ENCODE measurements around the gene SLC25A13. TPM values are rescaled to one million over a fixed set of nuclear protein-coding genes. Genes with fewer than 3 reads are reported as not detected.

SLC25A13 gene
- total and polyA plus RNA-seq, 9 of the 15 experiments (the other 6 are each of a cell fraction or from before 2014, with no cell fraction given), result 21.4 to 80.2 (median 58.7) TPM

DNA sequence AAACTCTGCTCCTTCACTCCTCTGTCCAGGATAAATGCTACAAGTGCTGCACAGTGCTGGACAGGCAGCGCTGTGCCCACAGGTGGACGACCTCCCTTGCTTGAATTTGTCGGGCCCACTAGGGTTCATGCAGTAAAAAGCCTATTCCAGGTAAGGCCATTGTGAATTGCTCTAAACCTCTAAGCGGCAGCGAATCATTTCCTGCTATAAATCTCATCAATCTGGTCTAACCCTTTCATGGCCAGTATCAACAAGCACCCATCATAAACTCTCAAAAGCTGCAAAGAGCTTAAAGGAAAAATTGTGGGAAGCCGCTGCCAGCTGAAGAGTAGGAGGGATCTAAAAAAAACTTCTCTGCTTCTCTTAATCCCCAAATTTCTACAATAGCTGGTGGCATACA is 134.2 kb downstream of the SLC25A13 start:
- H3K27me3 ChIP-seq (ENCODE audit: control insufficient read depth in 2 of 2, insufficient read depth in 2 of 2, low read length in 2 of 2), result no peaks in the 10 kb centered on the region
- no peaks in the 10 kb centered on the region for H3K9me3 ChIP-seq (replicated peaks; ENCODE audit: control insufficient read depth, insufficient read depth, low read depth, low read length)
- H3K4me2 ChIP-seq (ENCODE audit: insufficient read depth, low read length), result no peak overlapping the region
- H3K79me2 ChIP-seq (ENCODE audit: control insufficient read depth, insufficient read depth, low read length), result no peaks in the 10 kb centered on the region
- no peak overlapping the region for H3K27ac ChIP-seq (ENCODE audit: extremely low read depth, low read depth, low read length)
- no peak overlapping the region for H3K4me3 ChIP-seq
- no TSS peak for BruUV-seq (replicated peaks)
- no peak overlapping the region for H3K9ac ChIP-seq (ENCODE audit: insufficient read depth in 1 of 2, low read depth in 2 of 2, low read length in 2 of 2)
- CTCF ChIA-PET (ENCODE audit: low intra/inter-chr PET ratio), result no interaction called here
- H4K20me1 ChIP-seq (replicated peaks; ENCODE audit: control insufficient read depth, insufficient read depth, low read length), result no peaks in the 10 kb centered on the region
- H3K36me3 ChIP-seq (ENCODE audit: control insufficient read depth, insufficient read depth, low read length), result peaks cover 68% of the 10 kb centered on the region; the same call in 2 of the 3 replicates
- H3K4me1 ChIP-seq (replicated peaks in 1 of 2; ENCODE audit: control insufficient read depth in 2 of 2, insufficient read depth in 2 of 2, low read length in 2 of 2), result no peaks in the 10 kb centered on the region
- POLR2A ChIA-PET, result interaction anchor here (0.6 kb wide), 1 partner anchor 42 kb away, joined by 3 read pairs; no protein-coding TSS in a partner anchor
- 86% methylated on average over 6 of the region's 6 CpGs for WGBS (ENCODE audit: insufficient coverage, low coverage, missing lambda C conversion rate)
- FAIRE-seq, result no peak
- in situ Hi-C loops (cut with MboI) (no loop called here), intact Hi-C loops (cut with micrococcal nuclease) (no loop called here)
- H3K9me1 ChIP-seq (ENCODE audit: control insufficient read depth, insufficient read depth, low read length), result no peaks in the 10 kb centered on the region
- ATAC-seq, result no peak
- DNase-seq (ENCODE audit: extremely low read depth in 1 of 4, low spot score in 3 of 4), result no peak
- no peak overlapping the region for H2AFZ ChIP-seq (ENCODE audit: low read depth, low read length)
- TF ChIP-seq, protein P1, sequence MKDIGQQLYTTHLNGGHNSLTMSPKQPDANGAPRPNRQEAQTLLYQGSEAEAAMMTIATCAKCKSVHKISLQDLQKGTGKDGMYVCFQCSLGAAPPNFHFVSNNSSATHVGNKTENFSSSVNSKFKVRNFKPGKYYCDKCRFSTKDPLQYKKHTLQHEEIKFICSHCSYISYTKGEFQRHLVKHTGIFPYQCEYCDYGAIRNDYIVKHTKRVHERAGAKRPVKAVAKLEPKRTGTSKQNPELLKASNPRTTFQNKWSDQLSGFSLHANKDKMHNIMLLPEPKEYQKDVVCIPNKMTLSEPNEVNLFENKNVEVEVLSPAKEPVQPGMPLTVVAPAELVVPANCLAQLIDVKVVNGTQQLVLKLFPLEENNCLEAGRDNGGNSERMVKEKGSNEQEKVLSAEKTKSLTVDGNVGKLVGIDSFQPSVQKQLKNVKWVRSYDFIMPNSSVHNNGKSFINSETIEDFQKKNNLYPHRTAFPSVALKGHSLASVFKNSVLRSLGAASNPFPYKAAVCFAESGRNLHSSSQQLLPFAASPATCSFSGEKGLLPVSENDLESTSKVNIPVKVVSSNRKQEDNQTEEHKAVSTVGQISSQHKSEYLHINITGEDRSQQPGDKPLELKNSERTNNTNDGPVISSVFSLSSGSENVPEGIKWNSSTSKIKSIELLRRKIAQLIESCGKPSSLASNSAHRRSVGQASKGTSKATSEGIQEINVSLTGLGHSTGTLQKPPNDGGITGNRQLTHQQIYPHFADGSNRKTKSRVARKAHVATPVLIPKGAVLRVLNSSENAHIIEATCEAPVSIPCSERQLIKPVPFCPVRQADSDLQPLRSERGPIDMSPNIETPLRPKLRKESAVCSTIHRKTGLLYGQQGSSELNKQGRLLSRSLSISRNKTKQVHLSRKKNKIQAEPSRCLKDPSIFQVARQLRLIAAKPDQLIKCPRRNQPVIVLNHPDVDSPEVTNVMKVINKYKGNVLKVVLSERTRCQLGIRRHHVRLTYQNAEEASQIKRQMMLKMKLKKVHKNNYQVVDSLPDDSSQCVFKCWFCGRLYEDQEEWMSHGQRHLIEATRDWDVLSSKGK (CRISPR knock-in tag; IDR thresholded peaks at IDR 0.05), result no peak
- TF ChIP-seq KAT7 (CRISPR knock-in tag; IDR thresholded peaks at IDR 0.05; ENCODE audit: borderline replicate concordance), result no peak
- TF ChIP-seq, protein P2, sequence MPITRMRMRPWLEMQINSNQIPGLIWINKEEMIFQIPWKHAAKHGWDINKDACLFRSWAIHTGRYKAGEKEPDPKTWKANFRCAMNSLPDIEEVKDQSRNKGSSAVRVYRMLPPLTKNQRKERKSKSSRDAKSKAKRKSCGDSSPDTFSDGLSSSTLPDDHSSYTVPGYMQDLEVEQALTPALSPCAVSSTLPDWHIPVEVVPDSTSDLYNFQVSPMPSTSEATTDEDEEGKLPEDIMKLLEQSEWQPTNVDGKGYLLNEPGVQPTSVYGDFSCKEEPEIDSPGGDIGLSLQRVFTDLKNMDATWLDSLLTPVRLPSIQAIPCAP (CRISPR knock-in tag; IDR thresholded peaks at IDR 0.05; ENCODE audit: borderline replicate concordance), result no peak
- no peak for TF ChIP-seq ZNF174 (CRISPR knock-in tag; IDR thresholded peaks at IDR 0.05)
- no peak for TF ChIP-seq ETS2 (tag; IDR thresholded peaks at IDR 0.05; ENCODE audit: borderline replicate concordance, poor library complexity, severe bottlenecking)
- TF ChIP-seq, protein P3, sequence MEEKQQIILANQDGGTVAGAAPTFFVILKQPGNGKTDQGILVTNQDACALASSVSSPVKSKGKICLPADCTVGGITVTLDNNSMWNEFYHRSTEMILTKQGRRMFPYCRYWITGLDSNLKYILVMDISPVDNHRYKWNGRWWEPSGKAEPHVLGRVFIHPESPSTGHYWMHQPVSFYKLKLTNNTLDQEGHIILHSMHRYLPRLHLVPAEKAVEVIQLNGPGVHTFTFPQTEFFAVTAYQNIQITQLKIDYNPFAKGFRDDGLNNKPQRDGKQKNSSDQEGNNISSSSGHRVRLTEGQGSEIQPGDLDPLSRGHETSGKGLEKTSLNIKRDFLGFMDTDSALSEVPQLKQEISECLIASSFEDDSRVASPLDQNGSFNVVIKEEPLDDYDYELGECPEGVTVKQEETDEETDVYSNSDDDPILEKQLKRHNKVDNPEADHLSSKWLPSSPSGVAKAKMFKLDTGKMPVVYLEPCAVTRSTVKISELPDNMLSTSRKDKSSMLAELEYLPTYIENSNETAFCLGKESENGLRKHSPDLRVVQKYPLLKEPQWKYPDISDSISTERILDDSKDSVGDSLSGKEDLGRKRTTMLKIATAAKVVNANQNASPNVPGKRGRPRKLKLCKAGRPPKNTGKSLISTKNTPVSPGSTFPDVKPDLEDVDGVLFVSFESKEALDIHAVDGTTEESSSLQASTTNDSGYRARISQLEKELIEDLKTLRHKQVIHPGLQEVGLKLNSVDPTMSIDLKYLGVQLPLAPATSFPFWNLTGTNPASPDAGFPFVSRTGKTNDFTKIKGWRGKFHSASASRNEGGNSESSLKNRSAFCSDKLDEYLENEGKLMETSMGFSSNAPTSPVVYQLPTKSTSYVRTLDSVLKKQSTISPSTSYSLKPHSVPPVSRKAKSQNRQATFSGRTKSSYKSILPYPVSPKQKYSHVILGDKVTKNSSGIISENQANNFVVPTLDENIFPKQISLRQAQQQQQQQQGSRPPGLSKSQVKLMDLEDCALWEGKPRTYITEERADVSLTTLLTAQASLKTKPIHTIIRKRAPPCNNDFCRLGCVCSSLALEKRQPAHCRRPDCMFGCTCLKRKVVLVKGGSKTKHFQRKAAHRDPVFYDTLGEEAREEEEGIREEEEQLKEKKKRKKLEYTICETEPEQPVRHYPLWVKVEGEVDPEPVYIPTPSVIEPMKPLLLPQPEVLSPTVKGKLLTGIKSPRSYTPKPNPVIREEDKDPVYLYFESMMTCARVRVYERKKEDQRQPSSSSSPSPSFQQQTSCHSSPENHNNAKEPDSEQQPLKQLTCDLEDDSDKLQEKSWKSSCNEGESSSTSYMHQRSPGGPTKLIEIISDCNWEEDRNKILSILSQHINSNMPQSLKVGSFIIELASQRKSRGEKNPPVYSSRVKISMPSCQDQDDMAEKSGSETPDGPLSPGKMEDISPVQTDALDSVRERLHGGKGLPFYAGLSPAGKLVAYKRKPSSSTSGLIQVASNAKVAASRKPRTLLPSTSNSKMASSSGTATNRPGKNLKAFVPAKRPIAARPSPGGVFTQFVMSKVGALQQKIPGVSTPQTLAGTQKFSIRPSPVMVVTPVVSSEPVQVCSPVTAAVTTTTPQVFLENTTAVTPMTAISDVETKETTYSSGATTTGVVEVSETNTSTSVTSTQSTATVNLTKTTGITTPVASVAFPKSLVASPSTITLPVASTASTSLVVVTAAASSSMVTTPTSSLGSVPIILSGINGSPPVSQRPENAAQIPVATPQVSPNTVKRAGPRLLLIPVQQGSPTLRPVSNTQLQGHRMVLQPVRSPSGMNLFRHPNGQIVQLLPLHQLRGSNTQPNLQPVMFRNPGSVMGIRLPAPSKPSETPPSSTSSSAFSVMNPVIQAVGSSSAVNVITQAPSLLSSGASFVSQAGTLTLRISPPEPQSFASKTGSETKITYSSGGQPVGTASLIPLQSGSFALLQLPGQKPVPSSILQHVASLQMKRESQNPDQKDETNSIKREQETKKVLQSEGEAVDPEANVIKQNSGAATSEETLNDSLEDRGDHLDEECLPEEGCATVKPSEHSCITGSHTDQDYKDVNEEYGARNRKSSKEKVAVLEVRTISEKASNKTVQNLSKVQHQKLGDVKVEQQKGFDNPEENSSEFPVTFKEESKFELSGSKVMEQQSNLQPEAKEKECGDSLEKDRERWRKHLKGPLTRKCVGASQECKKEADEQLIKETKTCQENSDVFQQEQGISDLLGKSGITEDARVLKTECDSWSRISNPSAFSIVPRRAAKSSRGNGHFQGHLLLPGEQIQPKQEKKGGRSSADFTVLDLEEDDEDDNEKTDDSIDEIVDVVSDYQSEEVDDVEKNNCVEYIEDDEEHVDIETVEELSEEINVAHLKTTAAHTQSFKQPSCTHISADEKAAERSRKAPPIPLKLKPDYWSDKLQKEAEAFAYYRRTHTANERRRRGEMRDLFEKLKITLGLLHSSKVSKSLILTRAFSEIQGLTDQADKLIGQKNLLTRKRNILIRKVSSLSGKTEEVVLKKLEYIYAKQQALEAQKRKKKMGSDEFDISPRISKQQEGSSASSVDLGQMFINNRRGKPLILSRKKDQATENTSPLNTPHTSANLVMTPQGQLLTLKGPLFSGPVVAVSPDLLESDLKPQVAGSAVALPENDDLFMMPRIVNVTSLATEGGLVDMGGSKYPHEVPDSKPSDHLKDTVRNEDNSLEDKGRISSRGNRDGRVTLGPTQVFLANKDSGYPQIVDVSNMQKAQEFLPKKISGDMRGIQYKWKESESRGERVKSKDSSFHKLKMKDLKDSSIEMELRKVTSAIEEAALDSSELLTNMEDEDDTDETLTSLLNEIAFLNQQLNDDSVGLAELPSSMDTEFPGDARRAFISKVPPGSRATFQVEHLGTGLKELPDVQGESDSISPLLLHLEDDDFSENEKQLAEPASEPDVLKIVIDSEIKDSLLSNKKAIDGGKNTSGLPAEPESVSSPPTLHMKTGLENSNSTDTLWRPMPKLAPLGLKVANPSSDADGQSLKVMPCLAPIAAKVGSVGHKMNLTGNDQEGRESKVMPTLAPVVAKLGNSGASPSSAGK (IDR thresholded peaks at IDR 0.05), result no peak

All from K562 (cell line).